Coronary artery (tissue), 2 donors: ENCODE data around the gene ZNF599.

Source experiments
- DNase-seq: peaks from one replicate; pipeline ENCODE4 v3.0.0-alpha.2; 2017; ENCODE audit warnings: low spot score
- H3K27ac ChIP-seq, 2 donors: fragments of 200-600 bp; sonication (generic); one replicate each; pipeline ENCODE4 v1.5.1; 2016 to 2019
- H3K4me3 ChIP-seq: fragments of 200-600 bp; sonication (generic); 2 replicates; pipeline ENCODE4 v1.5.1; 2016; ENCODE audit warnings: mild to moderate bottlenecking, moderate library complexity
- TF ChIP-seq, protein P1 (sequence below): fragments of 200-600 bp; sonication (generic); IDR thresholded peaks from one replicate; pipeline ENCODE4 v1.5.1; 2019; ENCODE audit warnings: antibody characterized with exemption

Gene ZNF599

DNA sequence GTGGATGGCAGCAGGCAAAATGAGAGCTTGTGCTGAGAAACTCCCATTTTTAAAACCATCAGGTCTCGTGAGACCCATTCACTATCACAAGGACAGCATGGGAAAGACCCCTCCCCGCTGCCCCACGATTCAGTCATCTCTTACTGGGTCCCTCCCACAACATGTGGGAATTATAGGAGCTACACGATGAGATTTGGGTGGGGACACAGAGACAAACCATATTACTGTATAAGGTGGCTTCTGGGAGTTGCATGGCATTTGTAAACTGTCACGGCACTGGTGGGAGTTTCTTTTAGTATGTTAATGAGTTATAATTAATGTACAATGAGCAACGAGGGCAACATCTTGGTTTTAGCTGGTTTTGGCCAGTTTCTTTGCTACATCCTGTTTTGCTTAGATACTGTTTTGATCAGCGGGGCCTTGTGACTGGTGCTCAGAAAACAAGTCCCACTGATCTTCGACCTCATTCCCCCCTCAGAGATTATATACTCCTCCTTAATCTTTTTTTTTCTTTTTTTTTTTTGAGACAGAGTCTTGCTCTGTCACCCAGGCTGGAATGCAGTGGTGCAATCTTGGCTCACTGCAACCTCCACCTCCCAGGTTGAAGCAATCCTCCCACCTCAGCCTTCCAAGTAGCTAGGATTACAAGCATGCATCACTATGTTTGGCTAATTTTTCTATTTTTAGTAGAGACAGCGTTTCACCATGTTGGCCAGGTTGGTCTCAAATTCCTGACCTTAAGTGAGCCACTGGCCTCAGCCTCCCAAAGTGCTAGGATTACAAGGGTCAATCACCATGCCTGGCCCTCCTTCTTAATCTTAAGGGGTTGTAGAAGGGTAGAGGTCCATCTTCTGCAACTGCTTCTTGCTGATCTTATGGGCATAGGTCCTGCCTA, 21.3 kb upstream of the ZNF599 start:
- TF ChIP-seq, protein P1, sequence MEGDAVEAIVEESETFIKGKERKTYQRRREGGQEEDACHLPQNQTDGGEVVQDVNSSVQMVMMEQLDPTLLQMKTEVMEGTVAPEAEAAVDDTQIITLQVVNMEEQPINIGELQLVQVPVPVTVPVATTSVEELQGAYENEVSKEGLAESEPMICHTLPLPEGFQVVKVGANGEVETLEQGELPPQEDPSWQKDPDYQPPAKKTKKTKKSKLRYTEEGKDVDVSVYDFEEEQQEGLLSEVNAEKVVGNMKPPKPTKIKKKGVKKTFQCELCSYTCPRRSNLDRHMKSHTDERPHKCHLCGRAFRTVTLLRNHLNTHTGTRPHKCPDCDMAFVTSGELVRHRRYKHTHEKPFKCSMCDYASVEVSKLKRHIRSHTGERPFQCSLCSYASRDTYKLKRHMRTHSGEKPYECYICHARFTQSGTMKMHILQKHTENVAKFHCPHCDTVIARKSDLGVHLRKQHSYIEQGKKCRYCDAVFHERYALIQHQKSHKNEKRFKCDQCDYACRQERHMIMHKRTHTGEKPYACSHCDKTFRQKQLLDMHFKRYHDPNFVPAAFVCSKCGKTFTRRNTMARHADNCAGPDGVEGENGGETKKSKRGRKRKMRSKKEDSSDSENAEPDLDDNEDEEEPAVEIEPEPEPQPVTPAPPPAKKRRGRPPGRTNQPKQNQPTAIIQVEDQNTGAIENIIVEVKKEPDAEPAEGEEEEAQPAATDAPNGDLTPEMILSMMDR = no peak
- no peak for DNase-seq
- Histone ChIP-seq H3K4me3 (no peak overlapping the region), H3K27ac (no peak overlapping the region)

DNA sequence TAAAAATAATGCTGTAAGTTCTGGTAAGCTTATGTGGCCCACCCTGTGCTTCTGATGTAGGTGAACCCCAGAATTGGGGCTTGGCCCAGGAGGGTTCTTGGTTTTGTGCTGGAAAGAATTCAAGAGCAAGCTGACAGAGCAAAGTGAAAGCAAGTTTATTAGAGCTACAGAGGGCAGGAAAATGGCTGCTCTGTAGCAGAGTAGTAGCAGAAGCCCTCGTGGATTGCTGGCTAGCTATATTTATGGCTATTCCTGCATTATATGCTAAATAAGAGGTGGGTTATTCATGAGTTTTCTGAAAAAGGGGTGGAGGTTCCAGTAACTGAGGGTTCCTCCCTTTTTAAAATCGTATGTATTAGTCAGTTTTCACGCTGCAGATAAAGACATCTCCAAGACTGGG, 20.6 kb upstream of the ZNF599 start:
- DNase-seq = no peak
- no peak overlapping the region for H3K4me3 ChIP-seq
- H3K27ac ChIP-seq = no peak overlapping the region
- TF ChIP-seq, protein P1 = no peak

DNA sequence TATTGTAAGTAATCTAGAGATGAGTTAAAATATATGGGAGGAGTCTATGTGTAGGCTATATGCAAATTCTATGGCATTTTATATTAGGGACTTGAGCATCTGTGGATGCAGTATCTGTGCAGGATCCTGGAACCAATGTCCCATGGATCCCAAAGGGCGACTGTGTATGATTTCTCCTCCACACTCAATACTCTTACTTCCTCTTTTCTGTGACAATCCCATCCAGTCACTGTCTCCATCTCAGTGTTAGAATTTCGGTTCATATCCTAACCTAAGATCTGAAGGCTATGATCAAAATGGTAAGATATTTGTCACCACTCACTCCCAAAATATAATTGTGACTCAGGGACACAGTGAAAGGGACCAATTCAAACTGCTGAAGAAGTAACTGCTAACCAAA, 15.1 kb upstream of the ZNF599 start:
- no peak overlapping the region for H3K4me3 ChIP-seq
- TF ChIP-seq, protein P1 = no peak
- no peak for DNase-seq
- H3K27ac ChIP-seq = no peak overlapping the region

DNA sequence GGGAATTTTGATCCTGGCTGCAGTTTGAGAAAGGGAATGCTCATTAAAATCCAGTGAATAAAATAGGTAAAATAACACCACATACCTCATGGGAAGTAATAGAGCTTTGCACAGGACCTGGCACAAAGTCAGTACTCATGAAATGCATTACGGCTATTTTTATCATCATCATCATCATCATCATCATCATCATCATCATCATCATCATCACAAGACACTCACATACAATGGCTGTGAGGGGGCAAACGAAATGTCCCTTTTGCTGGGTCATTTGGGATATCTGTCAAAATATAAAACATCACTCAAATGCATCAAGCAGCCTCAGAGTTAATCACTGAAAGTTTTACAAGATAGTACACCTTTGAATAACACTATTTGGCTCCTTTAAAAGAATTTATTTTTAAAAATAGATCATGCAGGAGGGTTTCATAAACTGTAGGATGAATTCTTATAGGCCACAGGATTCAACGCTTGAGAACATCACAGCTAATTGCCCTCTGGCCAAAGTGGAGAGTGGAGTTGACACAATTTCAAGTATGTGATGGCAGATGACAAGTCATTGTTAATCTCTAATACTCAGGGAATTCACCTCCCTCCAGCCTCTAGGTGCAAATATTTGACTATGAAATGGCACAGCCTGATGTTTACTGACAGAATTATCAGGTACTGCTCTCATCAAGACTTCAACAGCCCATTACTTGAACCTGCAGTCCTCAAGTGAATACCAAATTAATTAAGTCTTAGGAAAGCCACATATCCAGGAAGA, 14.2 kb upstream of the ZNF599 start:
- TF ChIP-seq, protein P1 = no peak
- DNase-seq = no peak

DNA sequence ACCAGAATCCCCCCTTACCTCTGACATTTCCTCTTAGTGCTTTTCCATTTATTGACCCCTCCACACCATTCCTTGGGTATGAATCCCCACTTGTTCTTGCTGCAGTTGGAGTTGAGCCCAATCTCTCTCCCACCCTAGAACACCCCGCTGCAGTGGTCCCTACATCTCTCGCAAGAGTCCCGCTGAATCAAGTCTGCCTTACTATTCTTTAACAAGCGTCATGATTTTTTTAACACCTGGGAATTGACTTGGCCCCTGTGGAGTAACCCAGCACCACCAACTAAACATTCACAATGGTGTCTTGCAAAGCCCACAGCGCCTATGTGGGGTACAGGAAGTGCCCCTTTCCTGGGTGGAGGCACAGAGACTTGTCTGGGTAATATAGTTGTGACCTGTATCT, 13.2 kb upstream of the ZNF599 start:
- H3K27ac ChIP-seq = no peak overlapping the region
- no peak overlapping the region for H3K4me3 ChIP-seq
- DNase-seq = no peak
- TF ChIP-seq, protein P1 = no peak

More for the DNA sequence above, 14.2 kb upstream of the ZNF599 start:
- no peak overlapping the region for H3K27ac ChIP-seq
- H3K4me3 ChIP-seq = no peak overlapping the region

DNA sequence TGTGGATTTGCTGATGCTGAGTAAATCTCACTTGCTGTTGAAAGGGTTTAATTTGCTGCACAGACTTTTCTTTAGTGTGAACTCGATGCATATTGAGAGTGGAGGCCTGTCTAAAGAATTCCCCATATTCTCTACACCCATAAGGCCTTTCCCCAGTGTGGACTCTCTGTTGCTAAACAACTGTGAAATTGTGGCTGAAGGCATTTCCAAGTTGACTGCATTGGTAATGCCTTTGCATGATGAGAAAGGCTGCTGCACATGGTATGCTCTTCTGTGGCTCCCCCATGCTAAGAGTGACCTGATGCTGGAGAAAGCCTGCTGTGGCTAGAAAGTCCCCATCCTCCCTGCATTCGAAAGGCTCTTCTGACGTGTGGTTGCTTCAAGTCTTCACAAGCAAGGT, 6.6 kb upstream of the ZNF599 start:
- H3K27ac ChIP-seq = no peak overlapping the region
- no peak for DNase-seq
- TF ChIP-seq, protein P1 = no peak
- no peak overlapping the region for H3K4me3 ChIP-seq
